Breast epithelium (tissue), 4 donors: ENCODE data around the gene SYAP1. TPM values are rescaled to one million over a fixed set of nuclear protein-coding genes. Genes with fewer than 3 reads are reported as not detected.
"Not testable (repeated sequence)": the region's sequence is repeated elsewhere in the genome, so short reads cannot be mapped to it uniquely, and the experiment has no call there.

Experiments used
- DNase-seq, 2 donors: peaks; one replicate each; pipeline ENCODE4 v3.0.0-alpha.2; 2019; ENCODE audit warnings: low spot score in 2 of 2
- H3K27ac ChIP-seq, 2 donors: fragments of 200-600 bp; sonication (generic) in 1 of 2; one replicate each; pipeline ENCODE4 v1.5.1; 2016 to 2019; ENCODE audit warnings: mild to moderate bottlenecking in 1 of 2
- H3K27me3 ChIP-seq, 2 donors: fragments of 200-600 bp; sonication (generic) in 1 of 2; one replicate each; pipeline versions ENCODE4 v1.5.1 to v1.6.0; 2017 to 2019; ENCODE audit warnings: control low read depth in 1 of 2, mild to moderate bottlenecking in 1 of 2
- H3K36me3 ChIP-seq: fragments of 200-600 bp; one replicate; pipeline ENCODE4 v1.5.1; 2019
- H3K4me1 ChIP-seq, 2 donors: fragments of 200-600 bp; sonication (generic); one replicate each; pipeline ENCODE4 v1.5.1; 2016 to 2019; ENCODE audit warnings: control low read depth in 1 of 2
- H3K4me3 ChIP-seq, 3 donors: fragments of 200-600 bp; sonication (generic); 1 replicate in 2 of 3; 2 replicates in 1 of 3; pipeline ENCODE4 v1.5.1; 2016 to 2019; ENCODE audit warnings: mild to moderate bottlenecking in 3 of 3, moderate library complexity in 2 of 3
- H3K9me3 ChIP-seq, 2 donors: fragments of 200-600 bp; sonication (generic) in 1 of 2; one replicate each; pipeline ENCODE4 v1.5.1; 2016 to 2019; ENCODE audit warnings: control low read depth in 1 of 2
- CTCF ChIP-seq, 3 donors: fragments of 450-650 bp; IDR thresholded peaks; one replicate each; pipeline ENCODE4 v1.5.1; 2016 to 2017; ENCODE audit warnings: antibody characterized with exemption in 3 of 3, mild to moderate bottlenecking in 3 of 3, moderate library complexity in 3 of 3
- POLR2A ChIP-seq: fragments of 450-650 bp; IDR thresholded peaks from one replicate; pipeline ENCODE4 v1.6.1; 2016; ENCODE audit warnings: antibody characterized with exemption, mild to moderate bottlenecking, moderate library complexity
- POLR2AphosphoS5 ChIP-seq, 3 donors: sonication (generic); formaldehyde crosslinking; IDR thresholded peaks; one replicate each; pipeline ENCODE4 v1.6.1; 2017; ENCODE audit warnings: antibody characterized with exemption in 3 of 3
- intact Hi-C: fragments of 100-400 bp; cut with DNase I; formaldehyde crosslinking; loops from one replicate; pipeline ENCODE4 v1.15.1; 2023; ENCODE audit warnings: low total_unique reads
- total RNA-seq, 3 donors: library from RNA; depleted of rRNA; stranded (reverse); fragments of >200 nt; gene quantifications; one replicate each; pipeline ENCODE4 v1.1.0, GENCODE V29; 2016

The SYAP1 gene
- total RNA-seq, 3 donors from 2014 or later: 17.4 to 30.4 (median 26.2) TPM

- no peak overlapping the region for H3K27ac ChIP-seq
Measured at GRCh38 chrX:16771483-16772398, 52.3 kb downstream of the SYAP1 start.

GRCh38 chrX:16772460-16772859 is 53.0 kb downstream of the SYAP1 start:
- intact Hi-C loops: no loop called here
- no peak for TF ChIP-seq CTCF (IDR thresholded peaks at IDR 0.05)
- no peak overlapping the region for H3K4me3 ChIP-seq

More at GRCh38 chrX:16771483-16772398, 52.3 kb downstream of the SYAP1 start:
- DNase-seq: no peak
- no peaks in the 10 kb centered on the region for H3K36me3 ChIP-seq
- H3K9me3 ChIP-seq: no peaks in the 10 kb centered on the region
- no peaks in the 10 kb centered on the region for H3K27me3 ChIP-seq
- no peak overlapping the region for H3K4me3 ChIP-seq
- intact Hi-C loops: no loop called here
- no peak for TF ChIP-seq POLR2AphosphoS5 (IDR thresholded peaks at IDR 0.05)
- no peak for TF ChIP-seq CTCF (IDR thresholded peaks at IDR 0.05)
- TF ChIP-seq POLR2A: no peak
- no peaks in the 10 kb centered on the region for H3K4me1 ChIP-seq

GRCh38 chrX:16774746-16775145 is 55.3 kb downstream of the SYAP1 start:
- Histone ChIP-seq H3K9me3 (no peaks in the 10 kb centered on the region), H3K27ac (no peak overlapping the region), H3K4me1 (no peaks in the 10 kb centered on the region), H3K4me3 (no peak overlapping the region), H3K27me3 (no peaks in the 10 kb centered on the region), H3K36me3 (no peaks in the 10 kb centered on the region)
- TF ChIP-seq POLR2A (no peak), POLR2AphosphoS5 (IDR thresholded peaks at IDR 0.05) (no peak), CTCF (IDR thresholded peaks at IDR 0.05) (no peak)
- intact Hi-C loops: loop anchor here (2.0 kb wide), 1 partner anchor 50 kb away; no protein-coding TSS in a partner anchor
- DNase-seq: no peak

More at GRCh38 chrX:16772460-16772859, 53.0 kb downstream of the SYAP1 start:
- no peaks in the 10 kb centered on the region for H3K9me3 ChIP-seq
- H3K36me3 ChIP-seq: no peaks in the 10 kb centered on the region
- H3K27me3 ChIP-seq: no peaks in the 10 kb centered on the region
- no peak overlapping the region for H3K27ac ChIP-seq
- no peak for DNase-seq
- no peaks in the 10 kb centered on the region for H3K4me1 ChIP-seq

GRCh38 chrX:16778545-16778944 is 59.1 kb downstream of the SYAP1 start:
- no peaks in the 10 kb centered on the region for H3K36me3 ChIP-seq
- H3K9me3 ChIP-seq: no peaks in the 10 kb centered on the region
- TF ChIP-seq CTCF (IDR thresholded peaks at IDR 0.05) (no peak), POLR2A (no peak), POLR2AphosphoS5 (IDR thresholded peaks at IDR 0.05) (no peak)
- peak overlapping the region in 1 of 2 donors; percentile 61 for H3K27ac ChIP-seq
- no peaks in the 10 kb centered on the region for H3K4me1 ChIP-seq
- H3K27me3 ChIP-seq: peaks cover 0 to 4% of the 10 kb centered on the region in 2 donors
- intact Hi-C loops: no loop called here
- no peak for DNase-seq
- H3K4me3 ChIP-seq: no peak overlapping the region

- intact Hi-C loops: no loop called here
- Histone ChIP-seq H3K9me3 (no peaks in the 10 kb centered on the region), H3K27ac (peak overlapping the region; percentile 0 to 61), H3K4me3 (no peak overlapping the region), H3K36me3 (no peaks in the 10 kb centered on the region), H3K4me1 (no peaks in the 10 kb centered on the region), H3K27me3 (peaks cover 0 to 4% of the 10 kb centered on the region in 2 donors)
- no peak for DNase-seq
- TF ChIP-seq POLR2A (no peak), CTCF (IDR thresholded peaks at IDR 0.05) (no peak), POLR2AphosphoS5 (IDR thresholded peaks at IDR 0.05) (no peak)
Measured at GRCh38 chrX:16778993-16779392, 59.6 kb downstream of the SYAP1 start.

GRCh38 chrX:16779815-16780214 is 60.4 kb downstream of the SYAP1 start:
- H3K36me3 ChIP-seq, H3K4me1 ChIP-seq, H3K27ac ChIP-seq, intact Hi-C loops, H3K4me3 ChIP-seq, DNase-seq, H3K9me3 ChIP-seq, H3K27me3 ChIP-seq: not testable (repeated sequence)
